Superior temporal gyrus (tissue), 1 donor: ENCODE results near the gene MATCAP1.

Experiments
- DNase-seq: peaks from one replicate; pipeline ENCODE4 v3.0.0-alpha.2; 2016; ENCODE audit errors: extremely low spot score

MATCAP1 gene

GRCh38 chr16:67173808-67174705 lies 9.7 kb downstream of the MATCAP1 start:
- peak; percentile 73 for DNase-seq

DNA sequence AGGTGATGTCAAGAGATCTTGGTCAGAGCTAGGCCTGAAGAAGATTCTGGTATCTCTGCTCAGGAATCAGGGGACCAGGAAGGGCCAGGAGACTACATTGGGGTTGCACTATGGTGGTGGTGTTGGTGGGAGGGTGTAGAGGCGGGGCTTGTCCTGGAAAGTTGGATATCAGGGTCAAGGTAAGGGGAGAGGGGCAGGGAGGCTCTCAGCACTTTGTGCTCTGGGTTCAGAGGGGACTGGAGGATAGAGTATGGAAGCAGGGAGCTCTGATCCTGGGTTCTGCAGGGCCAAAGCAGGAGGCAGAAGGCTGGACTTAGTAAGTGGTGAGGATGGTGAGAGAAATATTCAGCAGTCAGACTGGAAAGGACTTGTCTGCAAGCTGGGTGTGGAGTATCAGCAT lies 10.4 kb downstream of the MATCAP1 start:
- no peak for DNase-seq

GRCh38 chr16:67170949-67171649 lies 12.7 kb downstream of the MATCAP1 start:
- DNase-seq = no peak

DNA sequence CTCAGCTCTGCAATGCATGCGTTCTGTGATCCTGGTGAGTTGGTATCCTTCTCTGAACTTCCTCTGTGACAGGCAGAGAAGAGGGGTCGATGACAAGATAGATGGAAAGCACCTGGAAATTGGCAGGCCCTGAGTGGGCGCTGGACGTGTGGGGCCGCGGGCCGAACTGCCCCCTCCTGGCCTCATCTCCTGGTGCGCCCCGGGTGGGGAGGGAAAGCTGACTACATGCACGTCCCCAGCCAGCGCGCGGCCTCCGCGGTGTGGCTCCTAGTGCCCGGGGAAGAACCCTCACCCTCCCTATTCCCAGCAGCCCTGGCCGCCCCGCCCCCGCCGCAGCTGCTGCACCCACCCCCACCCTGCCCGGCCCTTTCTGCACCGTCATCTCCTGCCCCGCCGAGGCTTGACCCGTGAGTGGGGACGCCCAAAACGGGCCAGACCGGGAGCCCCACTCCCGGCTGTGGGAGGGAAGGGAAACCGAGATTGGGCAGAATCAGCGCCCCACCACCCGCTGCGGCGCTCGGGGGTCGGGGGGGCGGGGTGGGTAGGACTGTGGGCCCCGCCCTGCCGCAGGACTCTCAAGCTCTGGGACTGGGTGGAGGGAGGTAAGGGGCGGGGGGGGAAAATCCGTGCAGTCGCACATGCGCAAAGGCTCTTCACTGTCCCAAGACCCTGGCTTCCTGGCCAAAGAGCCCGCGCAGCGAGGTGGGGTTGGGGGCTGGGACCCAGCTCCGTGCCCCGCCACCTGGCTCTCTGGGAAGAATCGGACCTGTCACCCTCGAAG lies 13.4 kb downstream of the MATCAP1 start, which contains the start of gene NOL3:
Gene NOL3 (plus strand): TSS at position 371 of the 781 bp plus-strand sequence.
- DNase-seq = no peak

DNA sequence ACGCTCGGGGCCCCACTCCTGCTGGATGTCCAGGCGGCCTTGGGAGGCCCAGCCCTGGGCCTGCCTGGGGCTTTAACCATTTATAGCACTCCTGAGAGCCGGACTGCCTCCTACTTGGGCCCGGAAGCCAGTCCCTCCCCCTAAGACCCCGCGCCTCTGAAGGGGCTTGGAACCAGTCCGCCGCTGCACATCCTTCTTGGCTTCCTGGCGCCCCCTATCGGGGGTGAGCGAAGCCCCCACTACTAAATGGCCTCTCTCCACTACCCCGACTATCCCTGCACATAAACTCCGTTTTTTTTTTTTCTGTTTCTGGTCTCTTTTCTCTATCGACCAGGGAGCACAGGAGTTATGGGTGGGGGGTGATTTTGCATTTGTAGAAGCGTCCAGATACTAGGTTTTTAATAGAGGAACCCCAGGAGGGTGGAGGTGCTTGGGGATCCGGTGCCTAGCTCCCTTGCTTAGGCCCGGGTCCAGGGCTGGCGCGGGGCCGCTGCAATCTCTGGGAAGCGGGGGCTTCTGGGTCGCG lies 14.1 kb downstream of the MATCAP1 start:
- peak; percentile 49 for DNase-seq

- no peak for DNase-seq
Measured at GRCh38 chr16:67169011-67169451, 14.7 kb downstream of the MATCAP1 start.

DNA sequence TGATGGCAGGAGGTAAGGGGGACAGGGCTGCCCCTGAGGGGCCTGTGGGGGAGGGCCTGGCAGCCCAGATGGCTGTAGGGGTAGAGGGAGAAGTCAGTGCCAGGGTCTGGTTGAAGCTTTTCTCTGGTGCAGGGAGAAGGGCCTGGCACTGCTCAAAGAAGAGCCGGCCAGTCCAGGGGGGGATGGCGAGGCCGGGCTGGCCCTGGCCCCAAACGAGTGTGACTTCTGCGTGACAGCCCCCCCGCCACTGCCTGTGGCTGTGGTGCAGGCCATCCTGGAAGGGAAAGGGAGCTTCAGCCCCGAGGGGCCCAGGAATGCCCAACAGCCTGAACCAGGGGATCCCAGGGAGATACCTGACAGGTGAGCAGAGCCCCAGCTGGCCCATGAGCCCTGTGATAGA lies 16.2 kb downstream of the MATCAP1 start:
- DNase-seq = no peak

DNA sequence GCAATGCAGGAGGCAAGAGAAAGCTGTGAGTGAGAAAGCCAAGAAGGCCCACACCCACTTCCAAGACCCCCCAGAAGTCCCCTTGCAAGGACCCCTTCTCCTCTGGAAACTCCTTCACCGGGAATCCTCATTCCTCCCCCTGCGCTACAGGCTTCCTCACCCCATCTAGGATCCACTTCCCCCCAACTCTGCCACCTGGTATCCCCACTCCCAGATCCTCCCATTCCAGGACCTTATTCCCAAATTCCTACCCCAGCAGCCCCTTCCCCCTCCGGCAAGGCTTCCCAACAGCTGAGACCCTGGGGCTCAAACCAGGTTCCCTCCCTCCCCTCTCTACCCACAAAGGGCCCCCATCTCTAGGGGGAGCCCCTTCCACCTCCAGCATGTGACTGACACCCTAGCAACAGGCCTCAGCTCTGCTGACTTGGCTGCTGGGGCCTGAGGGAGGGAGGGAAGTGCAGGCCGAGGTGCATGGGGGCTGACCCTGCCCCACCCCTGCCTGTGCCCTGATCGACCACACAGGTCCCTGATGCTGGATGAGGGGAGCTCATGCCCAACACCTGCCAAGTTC lies 17.1 kb downstream of the MATCAP1 start:
- no peak for DNase-seq

DNA sequence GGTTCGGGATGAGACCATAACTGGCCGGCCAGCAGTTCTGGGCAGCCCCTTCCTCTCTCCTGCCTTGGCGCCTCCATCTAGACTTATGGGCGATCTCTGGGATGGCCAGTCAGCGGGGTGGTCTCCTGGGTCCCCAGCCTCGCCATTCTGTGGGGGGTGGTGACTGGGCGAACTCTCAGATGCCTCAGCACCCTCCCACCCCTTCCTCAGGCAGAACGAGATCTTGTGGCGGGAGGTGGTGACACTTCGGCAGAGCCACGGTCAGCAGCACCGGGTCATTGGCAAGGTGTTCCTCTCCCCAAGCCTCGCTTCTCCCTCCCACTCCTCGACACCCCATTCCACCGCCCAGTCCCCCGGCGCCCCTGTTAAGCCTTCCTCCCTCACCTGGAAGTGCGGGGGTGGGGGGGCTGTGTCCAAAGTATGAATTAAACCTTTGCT lies 17.6 kb downstream of the MATCAP1 start:
- no peak for DNase-seq

DNA sequence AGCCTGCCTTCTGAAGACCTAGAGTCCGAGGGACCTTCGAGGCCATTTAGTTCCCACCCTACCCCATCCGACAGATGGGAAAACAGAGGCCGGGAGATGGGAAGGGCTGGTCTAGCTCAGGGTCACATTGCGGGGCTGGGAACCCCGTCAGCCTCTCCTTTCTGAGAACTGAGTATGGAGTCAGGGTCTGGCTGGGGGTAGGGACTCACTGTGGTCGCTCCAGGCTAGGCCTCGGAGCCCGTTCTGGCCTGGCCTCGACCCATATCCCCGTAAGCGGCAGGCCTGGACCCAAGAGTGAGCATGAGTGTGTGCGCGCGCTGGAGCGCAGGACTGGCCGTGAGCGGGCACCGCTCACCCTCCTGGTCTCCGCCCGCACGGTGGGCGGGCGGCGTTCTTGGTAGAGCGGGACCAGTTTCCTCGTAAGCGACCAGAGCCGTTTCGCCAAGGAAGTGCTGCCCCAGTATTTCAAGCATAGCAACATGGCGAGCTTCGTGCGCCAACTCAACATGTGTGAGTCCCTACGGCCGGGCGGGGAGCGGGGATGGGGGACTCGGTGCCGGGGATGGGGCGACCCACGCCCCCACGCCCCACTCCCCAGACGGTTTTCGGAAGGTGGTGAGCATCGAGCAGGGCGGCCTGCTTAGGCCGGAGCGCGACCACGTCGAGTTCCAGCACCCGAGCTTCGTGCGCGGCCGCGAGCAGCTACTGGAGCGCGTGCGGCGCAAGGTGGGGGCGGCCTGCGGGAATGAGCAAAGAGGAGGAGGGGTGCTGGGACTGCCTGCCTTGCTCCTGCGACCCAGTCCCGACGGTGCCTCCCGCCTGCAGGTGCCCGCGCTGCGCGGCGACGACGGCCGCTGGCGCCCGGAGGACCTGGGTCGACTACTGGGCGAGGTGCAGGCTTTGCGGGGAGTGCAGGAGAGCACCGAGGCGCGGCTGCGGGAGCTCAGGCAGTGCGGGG lies 18.4 kb downstream of the MATCAP1 start:
- DNase-seq = no peak

GRCh38 chr16:67164599-67165061 lies 19.1 kb downstream of the MATCAP1 start, which contains the start of gene HSF4:
TSS of gene HSF4 (plus strand) at chr16:67164745. CDS start at chr16:67164812, 67 bp downstream.
- DNase-seq = peak; percentile 64

DNA sequence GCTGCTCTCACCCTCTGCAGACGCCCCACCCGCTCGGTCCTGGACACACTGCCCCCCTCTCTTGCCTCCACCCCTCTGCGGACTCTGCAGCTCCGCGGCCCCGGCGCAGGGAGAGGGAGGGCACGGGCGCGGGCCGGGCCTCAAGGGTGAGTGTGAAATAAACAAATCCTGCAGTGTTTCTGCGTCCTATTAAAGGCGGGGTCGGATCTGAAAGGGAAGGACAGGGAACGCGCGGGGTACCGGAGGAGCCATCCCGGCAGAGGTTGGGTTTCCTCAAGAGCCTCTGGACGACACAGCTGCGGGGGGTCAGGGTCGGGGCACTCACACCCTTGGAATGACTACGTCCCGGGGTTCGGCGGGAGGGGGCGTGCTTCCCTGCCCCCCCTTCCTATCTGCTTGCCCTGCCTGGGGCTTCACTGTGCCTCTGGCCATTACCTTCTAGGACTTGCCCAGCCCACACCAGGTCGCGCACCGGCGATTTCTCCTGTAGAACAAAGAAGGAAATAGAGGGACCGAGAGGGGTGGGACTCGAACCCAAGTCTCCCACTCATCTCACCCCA lies 19.7 kb downstream of the MATCAP1 start:
- no peak for DNase-seq

- peak; percentile 84 for DNase-seq
Measured at GRCh38 chr16:67163164-67163998, 20.4 kb downstream of the MATCAP1 start.

- peak; percentile 30 for DNase-seq
Measured at GRCh38 chr16:67162506-67163163, 21.1 kb downstream of the MATCAP1 start.

GRCh38 chr16:67161595-67162058 lies 22.1 kb downstream of the MATCAP1 start:
- DNase-seq = no peak

DNA sequence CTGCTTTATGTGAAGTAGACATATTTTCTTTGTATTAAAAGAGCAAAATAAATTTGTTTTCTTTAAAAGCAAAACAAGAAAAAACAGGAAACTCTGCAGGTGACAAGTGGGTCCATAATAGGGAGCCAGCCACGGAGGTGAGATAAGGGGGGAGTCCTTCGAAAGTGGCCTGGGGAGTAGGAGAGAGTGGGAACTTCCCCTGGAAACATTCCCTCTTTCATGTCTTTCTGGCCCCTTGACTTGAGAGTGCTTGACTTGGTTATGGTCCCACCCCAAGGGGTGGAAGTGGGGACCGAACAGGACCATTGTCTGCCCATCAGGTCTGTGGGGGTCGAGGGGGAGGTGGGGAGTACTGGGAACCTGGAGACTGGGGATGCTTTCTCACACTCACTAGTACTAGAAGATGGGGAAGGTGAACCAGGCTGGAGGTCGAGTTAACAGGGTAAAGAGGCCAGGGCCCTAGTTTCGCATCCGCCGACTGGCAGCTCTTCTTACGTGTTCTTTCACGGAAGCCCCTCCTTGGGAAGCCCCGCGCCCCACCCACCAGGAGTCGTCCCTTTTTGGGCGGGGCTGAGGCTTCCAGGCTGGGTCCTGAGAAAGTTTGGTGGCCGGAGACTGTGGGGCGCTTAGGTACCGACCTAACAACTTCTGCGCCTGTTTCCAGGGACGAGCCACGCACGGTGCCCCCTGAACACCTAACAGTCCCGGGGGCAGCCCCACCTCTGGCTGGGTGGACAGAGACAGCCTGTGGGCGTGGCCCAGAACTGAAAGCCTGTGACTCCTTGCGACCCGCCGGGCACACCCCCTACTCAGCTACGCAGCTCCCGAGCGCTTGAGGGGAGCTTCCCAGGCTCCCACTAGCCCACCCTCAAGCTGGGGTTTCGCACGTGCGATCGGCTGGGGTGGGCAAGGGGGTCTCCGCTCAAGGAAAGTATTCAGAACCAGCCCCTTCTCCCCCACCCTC lies 24.8 kb downstream of the MATCAP1 start:
- no peak for DNase-seq
